ENCODE measurements around the gene TRIM9.

TRIM9 gene

GRCh38 chr14:51073731-51074130, 21.2 kb downstream of the TRIM9 start:
- H3K27ac ChIP-seq (ENCODE audit: low read depth, low read length), result no peak overlapping the region
- H3K4me1 ChIP-seq (ENCODE audit: insufficient read depth, low read length), result peaks cover 5% of the 10 kb centered on the region
- H3K27me3 ChIP-seq (ENCODE audit: control insufficient read depth in 1 of 2, insufficient read depth in 2 of 2, low read length in 2 of 2), result no peaks in the 10 kb centered on the region
- no peak overlapping the region for H3K4me3 ChIP-seq (ENCODE audit: low read depth in 1 of 2, low read length in 2 of 2)
- no peaks in the 10 kb centered on the region for H3K36me3 ChIP-seq (ENCODE audit: insufficient read depth, low read length)
- no peak overlapping the region for H3K9ac ChIP-seq (ENCODE audit: low read length)
- peaks cover 9% of the 10 kb centered on the region for H3K9me3 ChIP-seq (ENCODE audit: low read length)

- H3K9ac ChIP-seq (ENCODE audit: low read length), result no peak overlapping the region
- H3K27ac ChIP-seq (ENCODE audit: low read depth, low read length), result no peak overlapping the region
- no peak overlapping the region for H3K4me3 ChIP-seq (ENCODE audit: low read depth in 1 of 2, low read length in 2 of 2)
- H3K4me1 ChIP-seq (ENCODE audit: insufficient read depth, low read length), result peaks cover 12% of the 10 kb centered on the region
- H3K27me3 ChIP-seq (ENCODE audit: control insufficient read depth in 1 of 2, insufficient read depth in 2 of 2, low read length in 2 of 2), result no peaks in the 10 kb centered on the region
- H3K36me3 ChIP-seq (ENCODE audit: insufficient read depth, low read length), result no peaks in the 10 kb centered on the region
- H3K9me3 ChIP-seq (ENCODE audit: low read length), result peaks cover 9% of the 10 kb centered on the region
Observed at GRCh38 chr14:51072976-51073375, 21.9 kb downstream of the TRIM9 start.

- Histone ChIP-seq H3K4me1 (ENCODE audit: insufficient read depth, low read length) (peaks cover 19% of the 10 kb centered on the region), H3K4me3 (ENCODE audit: low read depth in 1 of 2, low read length in 2 of 2) (no peak overlapping the region), H3K27me3 (ENCODE audit: control insufficient read depth in 1 of 2, insufficient read depth in 2 of 2, low read length in 2 of 2) (no peaks in the 10 kb centered on the region), H3K36me3 (ENCODE audit: insufficient read depth, low read length) (no peaks in the 10 kb centered on the region), H3K27ac (ENCODE audit: low read depth, low read length) (no peak overlapping the region), H3K9me3 (ENCODE audit: low read length) (peaks cover 9% of the 10 kb centered on the region), H3K9ac (ENCODE audit: low read length) (no peak overlapping the region)
Observed at GRCh38 chr14:51071857-51072256, 23.0 kb downstream of the TRIM9 start.

GRCh38 chr14:51070726-51071125, 24.2 kb downstream of the TRIM9 start:
- Histone ChIP-seq H3K36me3 (ENCODE audit: insufficient read depth, low read length) (no peaks in the 10 kb centered on the region), H3K27ac (ENCODE audit: low read depth, low read length) (no peak overlapping the region), H3K9ac (ENCODE audit: low read length) (no peak overlapping the region), H3K4me3 (ENCODE audit: low read depth in 1 of 2, low read length in 2 of 2) (no peak overlapping the region), H3K27me3 (ENCODE audit: control insufficient read depth in 1 of 2, insufficient read depth in 2 of 2, low read length in 2 of 2) (no peaks in the 10 kb centered on the region), H3K4me1 (ENCODE audit: insufficient read depth, low read length) (peaks cover 19% of the 10 kb centered on the region), H3K9me3 (ENCODE audit: low read length) (peaks cover 9% of the 10 kb centered on the region)

GRCh38 chr14:51069055-51069454, 25.9 kb downstream of the TRIM9 start:
- Histone ChIP-seq H3K36me3 (ENCODE audit: insufficient read depth, low read length) (no peaks in the 10 kb centered on the region), H3K27me3 (ENCODE audit: control insufficient read depth in 1 of 2, insufficient read depth in 2 of 2, low read length in 2 of 2) (no peaks in the 10 kb centered on the region), H3K4me1 (ENCODE audit: insufficient read depth, low read length) (peaks cover 19% of the 10 kb centered on the region), H3K9ac (ENCODE audit: low read length) (no peak overlapping the region), H3K9me3 (ENCODE audit: low read length) (peaks cover 9% of the 10 kb centered on the region), H3K27ac (ENCODE audit: low read depth, low read length) (no peak overlapping the region), H3K4me3 (ENCODE audit: low read depth in 1 of 2, low read length in 2 of 2) (no peak overlapping the region)

GRCh38 chr14:51068268-51068667, 26.6 kb downstream of the TRIM9 start:
- H3K27ac ChIP-seq (ENCODE audit: low read depth, low read length), result no peak overlapping the region
- H3K4me1 ChIP-seq (ENCODE audit: insufficient read depth, low read length), result peaks cover 19% of the 10 kb centered on the region
- H3K36me3 ChIP-seq (ENCODE audit: insufficient read depth, low read length), result no peaks in the 10 kb centered on the region
- H3K4me3 ChIP-seq (ENCODE audit: low read depth in 1 of 2, low read length in 2 of 2), result no peak overlapping the region
- H3K9ac ChIP-seq (ENCODE audit: low read length), result no peak overlapping the region
- no peaks in the 10 kb centered on the region for H3K27me3 ChIP-seq (ENCODE audit: control insufficient read depth in 1 of 2, insufficient read depth in 2 of 2, low read length in 2 of 2)
- peaks cover 9% of the 10 kb centered on the region for H3K9me3 ChIP-seq (ENCODE audit: low read length)

GRCh38 chr14:51067295-51067694, 27.6 kb downstream of the TRIM9 start:
- Histone ChIP-seq H3K36me3 (ENCODE audit: insufficient read depth, low read length) (no peaks in the 10 kb centered on the region), H3K9ac (ENCODE audit: low read length) (no peak overlapping the region), H3K9me3 (ENCODE audit: low read length) (peaks cover 15% of the 10 kb centered on the region), H3K4me1 (ENCODE audit: insufficient read depth, low read length) (peaks cover 19% of the 10 kb centered on the region), H3K4me3 (ENCODE audit: low read depth in 1 of 2, low read length in 2 of 2) (no peak overlapping the region), H3K27ac (ENCODE audit: low read depth, low read length) (no peak overlapping the region), H3K27me3 (ENCODE audit: control insufficient read depth in 1 of 2, insufficient read depth in 2 of 2, low read length in 2 of 2) (no peaks in the 10 kb centered on the region)

- no peak overlapping the region for H3K27ac ChIP-seq (ENCODE audit: low read depth, low read length)
- H3K27me3 ChIP-seq (ENCODE audit: control insufficient read depth in 1 of 2, insufficient read depth in 2 of 2, low read length in 2 of 2), result no peaks in the 10 kb centered on the region
- H3K9me3 ChIP-seq (ENCODE audit: low read length), result peaks cover 15% of the 10 kb centered on the region
- peaks cover 19% of the 10 kb centered on the region for H3K4me1 ChIP-seq (ENCODE audit: insufficient read depth, low read length)
- H3K4me3 ChIP-seq (ENCODE audit: low read depth in 1 of 2, low read length in 2 of 2), result no peak overlapping the region
- no peak overlapping the region for H3K9ac ChIP-seq (ENCODE audit: low read length)
- no peaks in the 10 kb centered on the region for H3K36me3 ChIP-seq (ENCODE audit: insufficient read depth, low read length)
Observed at GRCh38 chr14:51066576-51066975, 28.3 kb downstream of the TRIM9 start.

DNA sequence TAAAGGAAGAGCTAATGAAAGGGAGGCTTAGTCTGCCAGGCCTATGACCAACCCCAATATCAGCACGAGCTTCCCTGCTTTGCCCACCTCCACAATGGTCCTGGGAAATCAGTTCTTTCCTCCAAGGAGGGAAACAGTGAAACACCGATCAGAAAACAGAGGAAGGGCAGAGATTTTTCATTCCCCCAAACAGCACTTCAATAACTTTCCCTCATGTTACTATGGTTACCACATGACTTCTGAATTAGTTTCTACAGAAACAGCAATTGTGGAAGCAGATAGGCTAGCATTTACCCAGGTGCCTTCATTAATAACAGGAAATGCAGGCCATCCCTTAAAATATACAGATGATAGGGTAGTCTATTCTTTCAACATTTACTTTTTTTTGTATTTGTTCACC, 35.9 kb downstream of the TRIM9 start:
- Histone ChIP-seq H3K4me1 (ENCODE audit: insufficient read depth, low read length) (no peaks in the 10 kb centered on the region), H3K9me3 (ENCODE audit: low read length) (peaks cover 6% of the 10 kb centered on the region), H3K27me3 (ENCODE audit: control insufficient read depth in 1 of 2, insufficient read depth in 2 of 2, low read length in 2 of 2) (no peaks in the 10 kb centered on the region), H3K4me3 (ENCODE audit: low read depth in 1 of 2, low read length in 2 of 2) (no peak overlapping the region), H3K36me3 (ENCODE audit: insufficient read depth, low read length) (no peaks in the 10 kb centered on the region), H3K27ac (ENCODE audit: low read depth, low read length) (no peak overlapping the region), H3K9ac (ENCODE audit: low read length) (no peak overlapping the region)

DNA sequence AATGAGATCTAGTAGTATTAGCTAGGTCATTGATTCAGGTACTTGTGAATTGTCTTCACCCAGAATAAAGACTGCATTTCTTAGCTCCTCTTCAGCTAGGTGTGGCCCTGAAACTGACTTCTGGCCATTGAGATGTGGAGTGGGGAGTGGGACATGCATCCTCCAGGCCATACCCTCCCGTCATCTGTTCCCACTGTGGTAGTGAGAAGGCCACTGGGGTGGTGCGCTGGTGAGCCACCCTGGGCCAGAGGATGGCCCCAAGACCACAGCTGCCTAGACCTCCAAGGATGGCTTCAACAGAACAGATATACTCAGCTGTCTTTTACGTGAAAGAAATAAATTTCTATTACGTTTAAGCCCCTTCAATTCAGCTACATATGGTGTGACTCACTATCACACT, 36.5 kb downstream of the TRIM9 start:
- Histone ChIP-seq H3K27ac (ENCODE audit: low read depth, low read length) (no peak overlapping the region), H3K4me1 (ENCODE audit: insufficient read depth, low read length) (no peaks in the 10 kb centered on the region), H3K4me3 (ENCODE audit: low read depth in 1 of 2, low read length in 2 of 2) (no peak overlapping the region), H3K27me3 (ENCODE audit: control insufficient read depth in 1 of 2, insufficient read depth in 2 of 2, low read length in 2 of 2) (no peaks in the 10 kb centered on the region), H3K9ac (ENCODE audit: low read length) (no peak overlapping the region), H3K36me3 (ENCODE audit: insufficient read depth, low read length) (no peaks in the 10 kb centered on the region), H3K9me3 (ENCODE audit: low read length) (peaks cover 6% of the 10 kb centered on the region)

DNA sequence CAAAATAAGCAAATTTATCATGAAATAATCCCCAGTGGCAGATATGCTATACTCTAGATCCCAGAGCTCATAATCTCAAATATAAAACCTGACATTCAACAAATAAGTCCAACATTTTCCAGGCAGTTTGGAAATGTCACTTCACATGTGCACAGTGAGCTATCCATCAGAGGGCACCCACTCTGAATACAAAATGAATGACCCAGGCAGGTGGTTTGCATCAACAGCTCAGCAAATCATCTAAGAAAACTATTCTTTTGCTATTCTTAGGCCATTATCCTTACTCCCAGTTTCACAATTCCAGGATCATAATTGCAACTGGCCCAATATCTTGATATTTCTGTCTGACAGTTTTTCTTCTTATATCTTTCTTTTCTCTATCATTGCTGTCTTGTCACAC, 38.5 kb downstream of the TRIM9 start:
- H3K27ac ChIP-seq (ENCODE audit: low read depth, low read length), result no peak overlapping the region
- H3K27me3 ChIP-seq (ENCODE audit: control insufficient read depth in 1 of 2, insufficient read depth in 2 of 2, low read length in 2 of 2), result no peaks in the 10 kb centered on the region
- no peaks in the 10 kb centered on the region for H3K9me3 ChIP-seq (ENCODE audit: low read length)
- no peak overlapping the region for H3K4me3 ChIP-seq (ENCODE audit: low read depth in 1 of 2, low read length in 2 of 2)
- no peak overlapping the region for H3K9ac ChIP-seq (ENCODE audit: low read length)
- H3K36me3 ChIP-seq (ENCODE audit: insufficient read depth, low read length), result no peaks in the 10 kb centered on the region
- H3K4me1 ChIP-seq (ENCODE audit: insufficient read depth, low read length), result no peaks in the 10 kb centered on the region

- Histone ChIP-seq H3K9ac (ENCODE audit: low read length) (no peak overlapping the region), H3K27ac (ENCODE audit: low read depth, low read length) (no peak overlapping the region), H3K4me1 (ENCODE audit: insufficient read depth, low read length) (no peaks in the 10 kb centered on the region), H3K4me3 (ENCODE audit: low read depth in 1 of 2, low read length in 2 of 2) (no peak overlapping the region), H3K9me3 (ENCODE audit: low read length) (no peaks in the 10 kb centered on the region), H3K27me3 (ENCODE audit: control insufficient read depth in 1 of 2, insufficient read depth in 2 of 2, low read length in 2 of 2) (no peaks in the 10 kb centered on the region), H3K36me3 (ENCODE audit: insufficient read depth, low read length) (no peaks in the 10 kb centered on the region)
Observed at GRCh38 chr14:51053157-51053556, 41.7 kb downstream of the TRIM9 start.

Measured in muscle layer of colon (tissue), 2 donors.